Right lobe of liver (tissue), 4 donors: ENCODE results near the gene IFIT1B.
"Not testable (repeated sequence)": the region's sequence is repeated elsewhere in the genome, so short reads cannot be mapped to it uniquely, and the experiment has no call there.

Experiments
- CTCF ChIP-seq, 4 donors: fragments of 200-600 bp in 3 of 4; fragments of 450-650 bp in 1 of 4; IDR thresholded peaks; one replicate each; pipeline versions ENCODE4 v1.5.1 to v1.8.0; 2016 to 2022; ENCODE audit warnings: antibody characterized with exemption in 4 of 4, mild to moderate bottlenecking in 2 of 4
- POLR2A ChIP-seq: fragments of 450-650 bp; IDR thresholded peaks from one replicate; pipeline ENCODE4 v1.6.1; 2017; ENCODE audit warnings: antibody characterized with exemption, mild to moderate bottlenecking
- donor health status: DM: no; HTN: no; CAD: no.
- donor health status: DM: no; HTN: no; CAD: no.
- donor health status: DM: no; HTN: yes; CAD: no.

DNA sequence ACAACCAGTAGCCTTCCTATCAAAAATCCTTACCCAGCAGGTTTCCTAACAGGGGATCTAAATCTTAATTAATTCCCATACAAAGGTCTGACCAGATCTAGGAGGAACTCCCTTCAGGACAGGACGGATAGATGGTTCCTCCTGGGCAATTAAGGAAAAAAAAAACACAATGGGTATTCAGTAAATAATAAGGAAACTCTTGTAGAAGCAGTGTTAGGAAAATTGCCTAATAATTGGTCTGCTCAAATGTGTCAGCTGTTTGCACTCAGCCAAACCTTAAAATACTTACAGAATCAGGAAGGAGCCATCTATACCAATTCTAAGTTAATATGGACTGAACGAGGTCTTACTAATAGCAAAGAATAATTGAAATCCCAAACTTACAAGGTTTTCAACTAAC, 33.3 kb downstream of the IFIT1B start:
- not testable (repeated sequence) for TF ChIP-seq CTCF (IDR thresholded peaks at IDR 0.05); POLR2A
